Measurements from ENCODE around the gene SFRP5.

Gene SFRP5

GRCh38 chr10:97811958-97812357 lies 40.2 kb upstream of the SFRP5 start:
- no peak for TF ChIP-seq CTCF (IDR thresholded peaks at IDR 0.05; ENCODE audit: low read depth, low read length)
- no peak overlapping the region for H3K4me3 ChIP-seq (ENCODE audit: low read depth, low read length)

- no peak overlapping the region for H3K4me3 ChIP-seq (ENCODE audit: low read depth, low read length)
- no peak for TF ChIP-seq CTCF (IDR thresholded peaks at IDR 0.05; ENCODE audit: low read depth, low read length)
These were observed 38.6 kb upstream of the SFRP5 start for GRCh38 chr10:97810446-97810845.

DNA sequence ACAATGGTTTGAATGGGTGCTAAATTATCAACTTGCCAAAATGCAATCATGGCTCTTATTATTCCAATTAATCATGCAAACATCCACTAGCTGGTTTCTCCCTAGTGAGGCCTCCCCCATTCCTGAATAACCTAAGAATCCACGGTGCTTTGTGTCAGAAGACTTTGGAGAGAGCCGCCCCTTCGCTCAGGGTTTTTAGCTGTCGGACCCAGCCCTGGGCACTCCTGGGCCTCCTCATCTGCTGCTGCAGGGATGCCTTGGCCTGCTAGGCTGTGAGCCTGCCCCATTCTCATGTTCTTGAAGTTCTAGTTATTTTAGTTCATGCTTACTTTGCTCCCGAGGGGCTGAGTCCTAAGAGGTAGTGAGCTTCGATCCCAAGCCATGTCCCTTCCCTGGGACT lies 34.1 kb upstream of the SFRP5 start:
- H3K4me3 ChIP-seq (ENCODE audit: low read depth, low read length): no peak overlapping the region
- no peak for TF ChIP-seq CTCF (IDR thresholded peaks at IDR 0.05; ENCODE audit: low read depth, low read length)

DNA sequence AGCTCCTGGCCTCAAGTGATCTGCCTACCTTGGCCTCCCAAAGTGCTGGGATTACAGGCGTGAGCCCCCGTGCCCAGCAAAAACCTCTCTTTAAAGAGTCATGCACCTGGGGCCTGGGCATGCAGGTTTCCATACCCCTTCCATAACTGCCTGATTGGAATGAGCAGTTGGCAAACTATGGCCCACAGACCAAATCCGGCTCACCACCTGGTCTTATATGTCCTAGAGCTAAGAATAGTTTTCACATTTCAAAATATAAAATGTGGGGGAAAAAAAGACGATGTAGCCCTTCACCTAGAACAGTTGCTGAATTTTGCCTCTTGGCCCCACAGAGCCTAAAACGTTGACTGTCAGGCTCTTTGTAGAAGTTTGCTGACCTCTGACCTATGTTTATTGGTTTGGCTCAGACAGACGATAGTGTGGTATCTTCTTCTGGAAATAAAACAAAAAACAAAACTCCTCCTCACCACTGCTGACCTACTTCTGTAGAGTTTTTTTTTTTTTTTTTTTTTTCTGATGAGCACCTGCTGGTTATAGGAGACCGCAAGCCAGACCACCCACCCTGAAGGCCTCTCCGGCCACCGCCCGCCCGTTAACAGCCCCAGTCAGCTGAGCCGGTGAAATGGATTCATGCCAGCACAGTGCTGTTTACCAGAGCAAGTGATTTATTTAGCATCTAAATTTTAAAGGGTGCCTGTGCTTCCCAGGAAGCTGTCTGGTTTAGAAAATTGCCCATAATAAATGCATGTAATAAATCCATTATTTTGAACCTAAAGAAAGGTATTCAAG lies 33.5 kb upstream of the SFRP5 start:
- H3K4me3 ChIP-seq (ENCODE audit: low read depth, low read length): no peak overlapping the region
- TF ChIP-seq CTCF (IDR thresholded peaks at IDR 0.05; ENCODE audit: low read depth, low read length): no peak

GRCh38 chr10:97801422-97801821 lies 29.6 kb upstream of the SFRP5 start:
- no peak overlapping the region for H3K4me3 ChIP-seq (ENCODE audit: low read depth, low read length)
- no peak for TF ChIP-seq CTCF (IDR thresholded peaks at IDR 0.05; ENCODE audit: low read depth, low read length)

DNA sequence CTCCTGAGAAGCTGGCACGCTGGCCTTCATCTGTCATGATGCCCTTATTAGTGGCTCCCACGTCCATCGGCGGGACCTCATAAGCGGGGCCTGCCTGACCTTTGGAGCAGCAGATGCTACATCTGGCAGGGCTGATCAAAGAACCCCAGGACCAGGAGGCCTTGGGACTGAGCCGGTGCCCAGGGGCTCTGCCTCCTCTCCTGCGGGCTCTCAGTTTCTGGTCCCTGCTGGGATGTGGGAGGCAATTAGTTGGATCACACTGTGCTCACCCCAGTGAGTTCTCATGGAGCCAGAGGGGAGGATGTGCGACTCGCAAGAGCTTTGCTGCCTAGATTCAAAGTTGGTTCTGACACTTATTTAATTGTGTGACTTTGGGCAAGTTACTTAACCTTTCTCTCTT lies 28.7 kb upstream of the SFRP5 start:
- no peak for TF ChIP-seq CTCF (IDR thresholded peaks at IDR 0.05; ENCODE audit: low read depth, low read length)

GRCh38 chr10:97798958-97799610 lies 27.3 kb upstream of the SFRP5 start:
- no peak for TF ChIP-seq CTCF (IDR thresholded peaks at IDR 0.05; ENCODE audit: low read depth, low read length)
- no peak overlapping the region for H3K4me3 ChIP-seq (ENCODE audit: low read depth, low read length)

More for the DNA sequence above, 28.7 kb upstream of the SFRP5 start:
- H3K4me3 ChIP-seq (ENCODE audit: low read depth, low read length): no peak overlapping the region

All from WI38 (cell line).